Measurements from ENCODE around the gene RGS3. TPM values are rescaled to one million over a fixed set of nuclear protein-coding genes. Genes with fewer than 3 reads are reported as not detected.
A peak's percentile ranks its signal among the peaks of the same experiment; 100 is the strongest.
"Not testable (repeated sequence)": the region's sequence is repeated elsewhere in the genome, so short reads cannot be mapped to it uniquely, and the experiment has no call there.

RGS3 gene
- total RNA-seq, 4 donors from 2014 or later = 10.5 to 18.2 (median 12.8) TPM

GRCh38 chr9:113483676-113484257, 20.2 kb downstream of the RGS3 start:
- TF ChIP-seq POLR2A (IDR thresholded peaks at IDR 0.05) (no peak), CTCF (IDR thresholded peaks at IDR 0.05) (no peak)
- 91 to 93% methylated on average over 8 to 9 of the region's 9 CpGs for WGBS, 2 donors
- intact Hi-C loops (cut with DNase I; ENCODE audit: low total_unique reads) = no loop called here
- H3K4me3 ChIP-seq (ENCODE audit: low read depth, poor library complexity, severe bottlenecking) = no peak overlapping the region
- peak in 1 of 2 donors; percentile 61 for DNase-seq (ENCODE audit: low spot score in 2 of 2)

- intact Hi-C loops (cut with DNase I; ENCODE audit: low total_unique reads) = no loop called here
- no peak overlapping the region for H3K4me3 ChIP-seq (ENCODE audit: low read depth, poor library complexity, severe bottlenecking)
- TF ChIP-seq CTCF (IDR thresholded peaks at IDR 0.05) = no peak
- TF ChIP-seq POLR2A (IDR thresholded peaks at IDR 0.05) = no peak
- 45 to 49% methylated on average over 2 of the region's 2 CpGs for whole genome bisulfite sequencing, 2 donors
- DNase-seq (ENCODE audit: low spot score in 2 of 2) = peak in 1 of 2 donors; percentile 84
Observed at GRCh38 chr9:113484258-113484730, 20.8 kb downstream of the RGS3 start.

GRCh38 chr9:113485761-113486115, 22.2 kb downstream of the RGS3 start:
- WGBS, 2 donors = 90 to 93% methylated on average over 5 of the region's 5 CpGs
- peak in 1 of 2 donors; percentile 62 for DNase-seq (ENCODE audit: low spot score in 2 of 2)
- TF ChIP-seq CTCF (IDR thresholded peaks at IDR 0.05) = no peak
- no peak for TF ChIP-seq POLR2A (IDR thresholded peaks at IDR 0.05)
- intact Hi-C loops (cut with DNase I; ENCODE audit: low total_unique reads) = no loop called here
- H3K4me3 ChIP-seq (ENCODE audit: low read depth, poor library complexity, severe bottlenecking) = no peak overlapping the region

GRCh38 chr9:113486327-113486726, 22.8 kb downstream of the RGS3 start:
- peak in 1 of 2 donors; percentile 20 for DNase-seq (ENCODE audit: low spot score in 2 of 2)

GRCh38 chr9:113488071-113488470, 24.5 kb downstream of the RGS3 start:
- 80 to 88% methylated on average over 4 of the region's 4 CpGs for WGBS, 2 donors
- DNase-seq (ENCODE audit: low spot score in 2 of 2) = peak in 1 of 2 donors; percentile 66
- intact Hi-C loops (cut with DNase I; ENCODE audit: low total_unique reads) = no loop called here
- TF ChIP-seq CTCF (IDR thresholded peaks at IDR 0.05) = no peak
- H3K4me3 ChIP-seq (ENCODE audit: low read depth, poor library complexity, severe bottlenecking) = no peak overlapping the region

More at GRCh38 chr9:113486327-113486726, 22.8 kb downstream of the RGS3 start:
- 97 to 98% methylated on average over 6 of the region's 6 CpGs for WGBS, 2 donors
- no peak overlapping the region for H3K4me3 ChIP-seq (ENCODE audit: low read depth, poor library complexity, severe bottlenecking)
- intact Hi-C loops (cut with DNase I; ENCODE audit: low total_unique reads) = no loop called here
- no peak for TF ChIP-seq CTCF (IDR thresholded peaks at IDR 0.05)
- TF ChIP-seq POLR2A (IDR thresholded peaks at IDR 0.05) = no peak

GRCh38 chr9:113488490-113488889, 25.0 kb downstream of the RGS3 start:
- 73% methylated on average over 12 of the region's 12 CpGs for WGBS, 2 donors
- H3K4me3 ChIP-seq (ENCODE audit: low read depth, poor library complexity, severe bottlenecking) = no peak overlapping the region
- peak; percentile 52 to 85 for DNase-seq (ENCODE audit: low spot score in 2 of 2)
- no peak for TF ChIP-seq CTCF (IDR thresholded peaks at IDR 0.05)
- no peak for TF ChIP-seq POLR2A (IDR thresholded peaks at IDR 0.05)
- intact Hi-C loops (cut with DNase I; ENCODE audit: low total_unique reads) = no loop called here

GRCh38 chr9:113491147-113491546, 27.6 kb downstream of the RGS3 start:
- intact Hi-C loops (cut with DNase I; ENCODE audit: low total_unique reads); H3K4me3 ChIP-seq (ENCODE audit: low read depth, poor library complexity, severe bottlenecking): not testable (repeated sequence)
- peak in 1 of 2 donors; percentile 23 for DNase-seq (ENCODE audit: low spot score in 2 of 2)
- 92 to 93% methylated on average over 4 of the region's 4 CpGs for WGBS, 2 donors
